AG04449 (cell line): ENCODE measurements around the gene GLI1.

Source experiments
- CTCF ChIA-PET: fragments of 350-600 bp; formaldehyde crosslinking; extraction: SDS; loops from one replicate; lab custom pipeline; 2021; ENCODE audit warnings: antibody characterized with exemption; lab: Yijun Ruan, JAX
- POLR2A ChIA-PET: fragments of 400-600, 350-600 bp; formaldehyde crosslinking; extraction: SDS; loops from one replicate; lab custom pipeline; 2020; ENCODE audit warnings: antibody characterized with exemption, inconsistent platforms; lab: Yijun Ruan, JAX
- DNase-seq: peaks from one replicate; pipeline ENCODE4 v3.0.0-alpha.2; 2010; ENCODE audit warnings: low read depth, low spot score
- H3K4me3 ChIP-seq: 2 replicates; pipeline ENCODE4 v1.5.1; 2011; ENCODE audit warnings: low read depth, mild to moderate bottlenecking, control low read depth, low read length
- TF ChIP-seq, protein P1 (sequence below): IDR thresholded peaks from one replicate; pipeline ENCODE4 v1.5.1; 2011; ENCODE audit warnings: mild to moderate bottlenecking, moderate library complexity, low read length, control low read depth, inconsistent platforms; ENCODE audit not compliant: insufficient read depth; ENCODE audit errors: missing control alignments

The GLI1 gene

GRCh38 chr12:57430931-57431566 lies 28.5 kb upstream of the GLI1 start, which contains the start of gene R3HDM2:
TSS of gene R3HDM2 (minus strand) at chr12:57431043. CDS start at chr12:57310428, 120,615 bp downstream.
- H3K4me3 ChIP-seq = peak within 1 kb of the TSS; percentile 65
- POLR2A ChIA-PET = no interaction called here
- CTCF ChIA-PET = interaction anchor here (1.0 to 2.5 kb wide), 3 partner anchors 22 to 154 kb away, joined by 3 to 17 read pairs (median 3); no protein-coding TSS in a partner anchor
- peak; percentile 57 for DNase-seq
- TF ChIP-seq, protein P1, sequence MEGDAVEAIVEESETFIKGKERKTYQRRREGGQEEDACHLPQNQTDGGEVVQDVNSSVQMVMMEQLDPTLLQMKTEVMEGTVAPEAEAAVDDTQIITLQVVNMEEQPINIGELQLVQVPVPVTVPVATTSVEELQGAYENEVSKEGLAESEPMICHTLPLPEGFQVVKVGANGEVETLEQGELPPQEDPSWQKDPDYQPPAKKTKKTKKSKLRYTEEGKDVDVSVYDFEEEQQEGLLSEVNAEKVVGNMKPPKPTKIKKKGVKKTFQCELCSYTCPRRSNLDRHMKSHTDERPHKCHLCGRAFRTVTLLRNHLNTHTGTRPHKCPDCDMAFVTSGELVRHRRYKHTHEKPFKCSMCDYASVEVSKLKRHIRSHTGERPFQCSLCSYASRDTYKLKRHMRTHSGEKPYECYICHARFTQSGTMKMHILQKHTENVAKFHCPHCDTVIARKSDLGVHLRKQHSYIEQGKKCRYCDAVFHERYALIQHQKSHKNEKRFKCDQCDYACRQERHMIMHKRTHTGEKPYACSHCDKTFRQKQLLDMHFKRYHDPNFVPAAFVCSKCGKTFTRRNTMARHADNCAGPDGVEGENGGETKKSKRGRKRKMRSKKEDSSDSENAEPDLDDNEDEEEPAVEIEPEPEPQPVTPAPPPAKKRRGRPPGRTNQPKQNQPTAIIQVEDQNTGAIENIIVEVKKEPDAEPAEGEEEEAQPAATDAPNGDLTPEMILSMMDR = peak; percentile 22

DNA sequence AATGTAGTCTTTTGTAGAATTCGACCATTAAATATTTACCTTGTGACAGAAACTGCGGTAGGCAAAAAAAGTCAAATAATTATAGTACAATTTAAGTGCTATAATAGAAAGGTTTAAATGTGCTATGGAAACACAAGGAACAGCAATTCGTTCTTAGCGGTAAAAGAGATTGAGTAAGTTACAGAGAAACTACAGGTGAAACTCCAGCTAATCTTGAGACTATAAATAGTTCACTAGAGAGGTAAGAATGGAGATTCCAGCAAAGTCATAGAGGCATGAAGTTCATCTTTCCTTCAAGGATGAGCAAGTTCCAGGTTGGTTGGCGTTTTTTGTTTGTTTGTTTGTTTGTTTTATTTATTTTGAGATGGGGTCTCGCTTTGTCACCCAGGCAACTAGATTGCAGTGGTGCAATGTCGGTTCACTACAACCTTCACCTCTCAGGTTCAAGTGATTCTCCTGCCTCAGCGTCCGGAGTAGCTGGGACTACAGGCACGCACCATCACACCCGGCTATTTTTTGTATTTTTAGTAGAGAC lies 27.9 kb upstream of the GLI1 start:
- H3K4me3 ChIP-seq = no peak overlapping the region
- POLR2A ChIA-PET = no interaction called here
- TF ChIP-seq, protein P1 = no peak
- CTCF ChIA-PET = interaction anchor here (1.1 to 2.5 kb wide), 2 partner anchors 21 to 122 kb away, joined by 3 to 17 read pairs; no protein-coding TSS in a partner anchor
- DNase-seq = no peak

DNA sequence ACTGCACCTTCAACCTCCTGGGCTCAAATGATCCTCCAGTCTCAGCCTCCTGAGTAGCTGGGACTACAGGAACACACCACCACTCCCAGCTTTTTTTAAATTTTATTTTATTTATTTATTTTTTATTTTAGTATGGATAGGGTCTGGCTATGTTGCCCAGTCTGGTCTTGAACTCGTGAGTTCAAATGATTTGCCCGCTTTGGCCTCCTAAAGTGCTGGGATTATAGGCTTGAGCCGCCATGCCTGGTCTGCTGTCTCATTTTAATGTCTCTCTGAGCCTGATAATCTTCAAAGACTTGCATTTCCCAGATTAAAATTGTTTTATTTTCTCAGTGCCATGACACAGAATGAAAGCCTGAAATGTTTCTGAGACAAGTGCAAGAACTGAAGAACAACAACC lies 26.2 kb upstream of the GLI1 start:
- CTCF ChIA-PET = interaction anchor here (0.7 to 2.5 kb wide), 5 partner anchors 20 to 169 kb away, joined by 3 to 17 read pairs (median 3); partner anchors contain the start of gene INHBE
- no peak overlapping the region for H3K4me3 ChIP-seq
- TF ChIP-seq, protein P1 = no peak
- no peak for DNase-seq
- POLR2A ChIA-PET = no interaction called here

GRCh38 chr12:57434517-57435223 lies 24.9 kb upstream of the GLI1 start, which contains the start of gene INHBC:
TSS of gene INHBC (plus strand) at chr12:57434784. CDS start at chr12:57434887, 103 bp downstream.
- no peak within 1 kb of the TSS for H3K4me3 ChIP-seq
- DNase-seq = no peak
- ChIA-PET POLR2A (no interaction called here), CTCF (interaction anchor here (0.8 to 5.6 kb wide), 5 partner anchors 13 to 192 kb away, joined by 3 to 46 read pairs (median 4); partner anchors contain the start of gene INHBE)
- TF ChIP-seq, protein P1 = no peak

DNA sequence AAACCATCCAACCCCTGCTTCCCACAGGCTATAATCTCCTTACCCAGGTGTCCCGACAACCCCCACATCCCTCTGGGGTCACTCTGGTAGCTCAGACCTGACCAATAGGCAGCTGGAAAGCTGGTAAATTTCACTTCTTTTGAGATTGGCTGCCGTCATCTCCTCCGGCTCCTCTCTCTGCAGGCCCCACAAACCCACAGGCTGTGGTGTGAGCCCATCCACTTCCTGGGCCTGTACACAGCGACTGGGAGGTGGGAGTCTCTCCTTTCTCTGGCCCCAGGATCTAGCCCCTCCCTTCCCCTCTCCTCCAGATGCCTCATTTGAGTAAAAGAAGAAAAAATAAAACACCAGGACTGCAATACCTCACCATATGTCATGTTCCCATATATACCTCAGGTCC lies 24.3 kb upstream of the GLI1 start:
- DNase-seq = no peak
- ChIA-PET CTCF (interaction anchor here (0.6 to 5.6 kb wide), 5 partner anchors 19 to 193 kb away, joined by 3 to 46 read pairs (median 4); partner anchors contain the start of gene INHBE), POLR2A (no interaction called here)
- TF ChIP-seq, protein P1 = no peak
- no peak overlapping the region for H3K4me3 ChIP-seq
